Suprapubic skin (tissue), 4 donors: ENCODE measurements around the gene PTX4. TPM values are rescaled to one million over a fixed set of nuclear protein-coding genes. Genes with fewer than 3 reads are reported as not detected.

Experiments used
- DNase-seq, 2 donors: peaks; one replicate each; pipeline ENCODE4 v3.0.0-alpha.2; 2019; ENCODE audit warnings: low spot score in 2 of 2
- H3K27ac ChIP-seq: fragments of 200-600 bp; sonication (generic); one replicate; pipeline ENCODE4 v1.5.1; 2019
- H3K27me3 ChIP-seq: fragments of 200-600 bp; sonication (generic); one replicate; pipeline ENCODE4 v1.5.1; 2019
- H3K36me3 ChIP-seq: fragments of 200-600 bp; sonication (generic); one replicate; pipeline ENCODE4 v1.5.1; 2019
- H3K4me1 ChIP-seq: fragments of 200-600 bp; sonication (generic); one replicate; pipeline ENCODE4 v1.5.1; 2019
- H3K4me3 ChIP-seq: fragments of 200-600 bp; sonication (generic); one replicate; pipeline ENCODE4 v1.5.1; 2019; ENCODE audit warnings: mild to moderate bottlenecking
- H3K9me3 ChIP-seq: fragments of 200-600 bp; sonication (generic); one replicate; pipeline ENCODE4 v1.5.1; 2019
- CTCF ChIP-seq, 2 donors: fragments of 200-600 bp in 1 of 2; fragments of 450-650 bp in 1 of 2; sonication (generic) in 1 of 2; IDR thresholded peaks; one replicate each; pipeline ENCODE4 v1.5.1; 2016 to 2019; ENCODE audit warnings: antibody characterized with exemption in 2 of 2, mild to moderate bottlenecking in 1 of 2, moderate library complexity in 1 of 2
- EP300 ChIP-seq: sonication (generic); formaldehyde crosslinking; IDR thresholded peaks from one replicate; pipeline ENCODE4 v1.6.1; 2017; ENCODE audit warnings: antibody characterized with exemption
- POLR2A ChIP-seq, 2 donors: fragments of 450-650 bp; IDR thresholded peaks; one replicate each; pipeline ENCODE4 v1.6.1; 2017; ENCODE audit warnings: antibody characterized with exemption in 2 of 2, mild to moderate bottlenecking in 2 of 2, moderate library complexity in 2 of 2
- POLR2AphosphoS5 ChIP-seq, 3 donors: sonication (generic); formaldehyde crosslinking; IDR thresholded peaks; one replicate each; pipeline ENCODE4 v1.6.1; 2017; ENCODE audit warnings: antibody characterized with exemption in 3 of 3
- WGBS: methylation state at CpG from one replicate; pipeline ENCODE4 v1.1.5; 2018; 5-methylcytosine and 5-hydroxymethylcytosine counted together
- total RNA-seq, 4 donors: library from RNA; depleted of rRNA; stranded (reverse); fragments of >200 nt; gene quantifications; one replicate each; pipeline ENCODE4 v1.1.0, GENCODE V29; 2016

The PTX4 gene
- total RNA-seq, 4 donors from 2014 or later, result not detected

- 10% methylated on average over 18 of the region's 89 CpGs for WGBS
- DNase-seq, result peak; percentile 83 to 90
- H3K9me3 ChIP-seq, result no peaks in the 10 kb centered on the region
- no peaks in the 10 kb centered on the region for H3K27me3 ChIP-seq
- H3K4me1 ChIP-seq, result peaks cover 25% of the 10 kb centered on the region
- peak within 1 kb of the TSS; percentile 88 for H3K27ac ChIP-seq
- no peak for TF ChIP-seq POLR2A (IDR thresholded peaks at IDR 0.05)
- TF ChIP-seq EP300, result peak; percentile 26
- TF ChIP-seq POLR2AphosphoS5 (IDR thresholded peaks at IDR 0.05), result no peak
- no peak for TF ChIP-seq CTCF (IDR thresholded peaks at IDR 0.05)
- H3K4me3 ChIP-seq, result peak within 1 kb of the TSS; percentile 68
- H3K36me3 ChIP-seq, result peaks cover 28% of the 10 kb centered on the region
Measured at GRCh38 chr16:1492923-1493745, 4.4 kb upstream of the PTX4 start, which contains the start of gene TELO2. Gene TELO2 (plus strand): TSS chr16:1493360. CDS start chr16:1494282, 922 bp downstream.

- peak overlapping the region; percentile 88 for H3K27ac ChIP-seq
- H3K4me1 ChIP-seq, result peaks cover 25% of the 10 kb centered on the region
- TF ChIP-seq POLR2AphosphoS5 (IDR thresholded peaks at IDR 0.05) (no peak), POLR2A (IDR thresholded peaks at IDR 0.05) (no peak), EP300 (no peak), CTCF (IDR thresholded peaks at IDR 0.05) (no peak)
- no peaks in the 10 kb centered on the region for H3K9me3 ChIP-seq
- no peak for DNase-seq
- peaks cover 20% of the 10 kb centered on the region for H3K36me3 ChIP-seq
- H3K27me3 ChIP-seq, result no peaks in the 10 kb centered on the region
- H3K4me3 ChIP-seq, result peak overlapping the region; percentile 68
- 89% methylated on average over 23 of the region's 23 CpGs for WGBS
Measured at GRCh38 chr16:1492082-1492922, 3.6 kb upstream of the PTX4 start.

GRCh38 chr16:1491327-1491726, 2.6 kb upstream of the PTX4 start:
- no peak for TF ChIP-seq CTCF (IDR thresholded peaks at IDR 0.05)
- TF ChIP-seq POLR2A (IDR thresholded peaks at IDR 0.05), result no peak
- no peak for TF ChIP-seq EP300
- no peak for TF ChIP-seq POLR2AphosphoS5 (IDR thresholded peaks at IDR 0.05)
- no peak overlapping the region for H3K4me3 ChIP-seq
- H3K4me1 ChIP-seq, result peaks cover 25% of the 10 kb centered on the region
- DNase-seq, result no peak
- peaks cover 11% of the 10 kb centered on the region for H3K36me3 ChIP-seq
- H3K27ac ChIP-seq, result no peak overlapping the region
- H3K9me3 ChIP-seq, result no peaks in the 10 kb centered on the region
- H3K27me3 ChIP-seq, result no peaks in the 10 kb centered on the region
- WGBS, result 56% methylated on average over 12 of the region's 12 CpGs

GRCh38 chr16:1489077-1489476, 333 bp upstream of the PTX4 start:
- WGBS, result 89% methylated on average over 12 of the region's 12 CpGs
- H3K36me3 ChIP-seq, result no peaks in the 10 kb centered on the region
- no peak overlapping the region for H3K4me3 ChIP-seq

More at GRCh38 chr16:1489077-1489476, 333 bp upstream of the PTX4 start:
- Histone ChIP-seq H3K27me3 (no peaks in the 10 kb centered on the region), H3K27ac (no peak overlapping the region), H3K4me1 (peaks cover 14% of the 10 kb centered on the region), H3K9me3 (no peaks in the 10 kb centered on the region)
- TF ChIP-seq POLR2A (IDR thresholded peaks at IDR 0.05) (no peak), POLR2AphosphoS5 (IDR thresholded peaks at IDR 0.05) (no peak), EP300 (no peak), CTCF (IDR thresholded peaks at IDR 0.05) (no peak)
- no peak for DNase-seq
